NCI-H2029 (cell line): ENCODE measurements around the gene MYL6.
"Not testable (repeated sequence)": the region's sequence is repeated elsewhere in the genome, so short reads cannot be mapped to it uniquely, and the experiment has no call there.

Experiments
- DNase-seq: peaks from one replicate; lab custom pipeline; 2025; lab: John Stamatoyannopoulos, UW

The MYL6 gene

GRCh38 chr12:56158029-56158925, at the start of gene MYL6:
Gene MYL6 (plus strand): TSS chr12:56158359. CDS start chr12:56158402, 43 bp downstream.
- peak; percentile 98 for DNase-seq

GRCh38 chr12:56110571-56110970, 47.6 kb upstream of the MYL6 start:
- no peak for DNase-seq

DNA sequence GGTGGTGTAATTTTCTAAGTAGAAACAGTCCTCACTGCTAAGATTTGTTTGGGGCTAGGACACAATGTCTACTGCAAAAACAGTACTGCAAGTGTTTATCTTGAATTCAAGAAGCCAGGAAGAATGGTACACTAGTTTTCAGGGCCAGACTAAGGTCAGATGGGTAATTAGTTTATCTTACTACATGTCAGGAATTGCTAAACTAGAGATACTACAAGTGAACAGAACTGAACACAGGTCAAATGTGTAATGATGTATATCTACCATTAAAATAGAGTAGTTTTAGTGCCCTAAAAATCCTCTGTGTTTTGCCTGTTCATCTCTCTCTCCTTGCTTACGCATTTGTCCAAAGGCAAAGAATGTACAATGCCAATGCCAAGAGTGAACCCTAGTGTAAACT, 44.1 kb upstream of the MYL6 start:
- DNase-seq, result no peak

DNA sequence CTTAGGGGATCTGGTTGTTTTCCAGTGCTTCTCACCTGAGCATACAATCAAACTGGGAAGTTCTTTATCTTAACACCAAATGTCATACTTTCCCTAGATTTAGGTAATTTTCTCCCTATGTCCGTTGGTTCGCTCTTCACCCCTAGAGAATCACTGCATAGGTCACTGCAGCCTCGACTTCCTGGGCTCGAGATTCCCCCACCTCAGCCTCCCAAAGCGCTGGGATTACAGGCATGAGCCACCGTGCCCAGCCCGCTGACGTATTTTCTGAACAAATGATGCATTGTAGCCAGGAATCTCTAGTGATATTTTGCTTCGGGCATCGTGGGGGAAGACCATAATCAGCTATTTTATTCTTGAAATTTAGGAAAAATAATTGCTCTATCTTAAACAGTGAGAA, 42.8 kb upstream of the MYL6 start:
- DNase-seq, result no peak

DNA sequence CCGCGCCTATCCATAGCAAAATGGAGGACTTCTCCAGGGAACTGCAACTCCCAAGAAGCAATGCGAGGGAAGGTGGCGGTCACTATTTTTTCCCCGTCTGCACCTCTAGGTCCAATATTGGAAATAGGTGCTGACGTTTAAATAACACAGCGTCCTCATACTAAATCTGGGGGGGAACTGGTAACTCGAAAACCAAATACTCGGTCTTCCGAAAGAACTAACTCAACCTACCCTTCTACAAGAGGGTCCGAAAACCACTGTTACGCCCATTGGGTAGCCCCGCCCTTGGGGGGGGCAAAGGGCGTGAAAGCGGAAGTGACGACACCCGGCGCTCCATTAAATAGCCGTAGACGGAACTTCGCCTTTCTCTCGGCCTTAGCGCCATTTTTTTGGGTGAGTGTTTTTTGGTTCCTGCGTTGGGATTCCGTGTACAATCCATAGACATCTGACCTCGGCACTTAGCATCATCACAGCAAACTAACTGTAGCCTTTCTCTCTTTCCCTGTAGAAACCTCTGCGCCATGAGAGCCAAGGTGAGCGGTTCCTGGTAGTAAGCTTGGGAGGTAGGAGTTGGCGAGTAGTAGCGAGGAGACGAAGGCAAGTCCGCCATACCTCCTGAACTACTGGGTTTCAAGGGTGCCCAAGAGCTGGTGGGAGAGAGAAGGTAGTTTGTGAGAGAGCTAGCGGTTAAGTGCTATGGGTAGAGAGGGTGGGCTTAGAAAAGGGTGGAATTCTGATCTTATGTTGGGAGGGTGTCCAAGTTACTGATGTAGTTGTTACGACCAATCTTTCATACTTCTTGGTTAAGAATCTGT, 41.7 kb upstream of the MYL6 start, which contains the start of gene RPL41:
RPL41 (plus strand) TSS at position 367 of the 815 bp plus-strand sequence.
- DNase-seq, result peak; percentile 94

- DNase-seq, result not testable (repeated sequence)
Measured at GRCh38 chr12:56117082-56117706, 41.0 kb upstream of the MYL6 start.

- DNase-seq, result peak; percentile 99
Measured at GRCh38 chr12:56117778-56118687, 40.1 kb upstream of the MYL6 start, which contains the start of gene ZC3H10. Gene ZC3H10 (plus strand): TSS chr12:56118266. CDS start chr12:56120563, 2,297 bp downstream.

GRCh38 chr12:56118688-56119357, 39.3 kb upstream of the MYL6 start:
- DNase-seq, result no peak

GRCh38 chr12:56119361-56119796, 38.8 kb upstream of the MYL6 start:
- DNase-seq, result peak; percentile 73

DNA sequence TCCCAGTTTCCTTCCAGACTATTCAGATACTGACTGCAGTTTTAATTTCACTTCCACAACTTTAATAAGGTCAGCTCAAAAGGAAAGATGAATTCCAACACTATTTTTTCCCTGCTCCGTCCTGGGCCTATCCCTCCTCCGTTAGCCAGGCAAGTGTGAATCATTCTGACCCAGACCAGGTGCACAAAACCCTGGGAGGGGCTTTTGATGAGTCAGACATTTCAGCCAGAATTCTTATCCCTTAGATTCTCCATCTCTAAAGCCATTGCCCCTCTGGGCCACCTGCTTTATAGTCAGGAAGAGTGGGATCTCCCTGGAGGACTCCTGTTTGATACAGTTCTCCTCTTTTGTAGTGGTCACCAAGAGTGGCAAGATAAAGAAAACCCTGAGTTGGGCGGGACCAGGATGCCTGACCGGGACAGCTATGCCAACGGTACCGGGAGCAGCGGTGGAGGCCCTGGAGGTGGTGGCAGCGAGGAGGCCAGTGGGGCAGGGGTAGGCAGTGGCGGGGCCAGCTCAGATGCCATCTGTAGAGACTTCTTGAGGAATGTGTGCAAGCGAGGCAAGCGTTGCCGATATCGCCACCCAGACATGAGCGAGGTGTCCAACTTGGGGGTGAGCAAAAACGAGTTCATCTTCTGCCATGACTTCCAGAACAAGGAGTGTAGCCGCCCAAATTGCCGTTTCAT, 37.9 kb upstream of the MYL6 start:
- DNase-seq, result no peak

DNA sequence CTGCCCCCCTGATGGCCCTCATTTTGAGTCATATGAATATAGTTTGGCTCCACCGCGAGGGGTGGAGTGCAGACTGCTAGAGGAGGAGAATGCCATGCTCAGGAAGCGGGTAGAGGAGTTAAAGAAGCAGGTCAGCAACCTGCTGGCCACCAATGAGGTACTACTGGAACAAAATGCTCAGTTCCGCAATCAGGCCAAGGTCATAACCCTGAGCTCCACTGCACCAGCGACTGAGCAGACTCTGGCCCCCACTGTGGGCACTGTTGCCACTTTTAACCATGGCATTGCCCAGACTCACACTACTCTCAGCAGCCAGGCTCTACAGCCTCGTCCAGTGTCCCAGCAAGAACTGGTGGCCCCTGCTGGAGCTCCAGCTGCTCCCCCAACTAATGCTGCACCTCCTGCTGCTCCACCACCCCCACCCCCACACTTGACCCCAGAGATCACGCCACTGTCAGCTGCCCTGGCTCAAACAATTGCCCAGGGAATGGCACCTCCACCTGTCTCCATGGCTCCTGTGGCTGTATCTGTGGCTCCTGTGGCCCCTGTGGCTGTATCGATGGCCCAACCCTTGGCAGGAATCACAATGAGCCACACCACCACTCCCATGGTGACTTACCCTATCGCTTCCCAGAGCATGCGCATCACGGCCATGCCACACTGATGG, 36.8 kb upstream of the MYL6 start:
- DNase-seq, result no peak

GRCh38 chr12:56122637-56123036, 35.5 kb upstream of the MYL6 start:
- peak; percentile 50 for DNase-seq

GRCh38 chr12:56124133-56124532, 34.0 kb upstream of the MYL6 start:
- DNase-seq, result no peak

DNA sequence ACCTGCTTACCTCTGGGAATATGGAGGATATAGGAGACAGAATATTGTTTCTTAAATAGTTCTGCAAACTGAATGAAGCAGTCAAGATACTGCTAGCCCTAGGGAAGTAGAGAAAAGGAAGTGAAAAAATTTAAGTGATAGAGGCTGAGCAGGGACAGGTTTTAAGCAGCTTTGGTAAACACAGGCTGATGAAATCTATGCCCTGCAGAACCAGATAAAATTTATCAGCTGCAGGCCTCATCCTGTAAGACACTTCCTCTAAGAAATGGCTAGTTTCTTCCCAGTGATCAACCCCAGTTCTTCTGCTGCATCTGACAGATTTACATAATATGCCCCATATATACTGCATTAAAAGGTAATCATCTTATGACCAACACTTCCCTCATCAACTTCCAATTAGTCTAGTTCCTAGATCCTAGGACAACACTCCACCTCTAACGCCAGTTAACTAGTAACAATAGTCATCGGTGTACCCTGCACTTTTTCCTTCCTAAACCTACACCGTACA, 31.4 kb upstream of the MYL6 start:
- no peak for DNase-seq

DNA sequence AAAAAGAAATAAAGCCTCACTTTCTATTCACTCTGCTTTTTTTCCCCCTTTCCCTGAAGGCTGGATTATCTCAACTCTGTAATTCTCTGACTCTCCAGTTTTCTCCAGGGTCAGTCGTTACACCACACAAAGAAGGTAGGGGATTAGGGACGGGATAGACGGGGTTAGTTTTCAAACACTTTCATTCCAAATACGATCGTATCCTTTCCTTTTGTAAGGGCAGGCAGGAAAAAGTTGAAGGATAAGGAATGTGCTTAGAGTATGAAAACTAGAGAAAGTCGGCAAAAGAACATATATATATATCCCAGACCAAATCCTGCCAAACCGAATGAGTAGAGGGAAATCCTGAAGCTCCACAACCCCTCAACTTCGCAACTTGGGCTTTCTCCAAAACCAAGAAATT, 30.7 kb upstream of the MYL6 start:
- no peak for DNase-seq

DNA sequence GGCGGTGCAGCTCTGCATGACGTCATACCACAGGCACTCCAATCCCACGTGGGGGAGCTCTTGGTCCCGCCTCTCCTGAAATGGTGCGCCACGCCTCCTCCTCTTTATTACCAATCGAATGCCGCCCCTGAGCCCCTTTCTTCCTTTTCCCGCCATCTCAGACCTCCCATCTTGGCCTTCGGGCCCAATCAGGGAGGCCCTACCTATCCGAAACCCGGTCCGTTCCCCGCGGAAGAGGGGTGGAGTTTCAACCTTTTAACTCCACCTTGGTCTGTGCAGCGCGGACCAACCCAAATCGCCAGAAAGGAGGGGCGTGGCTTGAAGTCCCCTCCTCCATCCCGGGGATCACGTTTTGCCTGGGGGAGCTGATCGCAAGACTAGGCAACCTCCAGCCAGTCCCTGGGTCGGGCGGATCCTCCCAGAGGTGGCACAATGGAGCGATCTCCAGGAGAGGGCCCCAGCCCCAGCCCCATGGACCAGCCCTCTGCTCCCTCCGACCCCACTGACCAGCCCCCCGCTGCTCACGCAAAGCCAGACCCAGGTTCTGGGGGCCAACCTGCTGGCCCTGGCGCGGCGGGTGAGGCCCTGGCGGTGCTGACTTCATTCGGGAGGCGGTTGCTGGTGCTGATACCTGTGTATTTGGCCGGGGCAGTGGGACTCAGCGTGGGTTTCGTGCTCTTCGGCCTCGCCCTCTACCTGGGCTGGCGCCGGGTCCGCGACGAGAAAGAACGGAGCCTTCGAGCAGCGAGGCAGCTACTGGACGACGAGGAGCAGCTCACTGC, 30.1 kb upstream of the MYL6 start, which contains the start of gene ESYT1:
ESYT1 (plus strand) TSS at position 380 of the 782 bp plus-strand sequence; CDS start at position 433, 53 bp downstream.
- peak; percentile 99 for DNase-seq

DNA sequence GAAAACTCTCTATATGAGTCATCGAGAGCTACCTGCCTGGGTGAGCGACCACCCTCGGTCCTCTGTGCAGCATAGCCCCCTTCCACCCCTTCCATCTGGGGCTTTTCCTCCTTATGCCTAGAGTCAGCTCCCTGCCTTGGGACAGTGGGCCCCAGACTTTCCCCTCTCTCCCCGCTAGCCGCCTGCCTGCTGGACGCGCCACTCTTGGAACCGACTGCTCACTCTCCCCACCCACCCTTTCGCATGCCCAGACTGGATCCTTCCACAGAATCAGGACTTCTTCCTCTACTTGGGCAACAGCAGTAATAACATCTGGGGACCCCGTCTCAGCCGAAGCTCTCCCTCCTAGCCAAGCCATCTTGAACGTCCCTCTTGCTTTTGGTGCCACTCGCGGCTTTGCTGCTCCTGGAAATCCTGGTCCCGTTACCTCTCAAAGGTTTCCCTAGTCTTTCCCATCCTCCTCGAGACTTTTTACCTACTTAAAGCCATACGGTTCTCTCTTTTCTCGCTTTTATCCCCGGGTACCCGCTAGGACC, 29.4 kb upstream of the MYL6 start:
- DNase-seq, result no peak
